SK-N-MC (cell line): ENCODE data around the gene ARHGAP22.

Experiments used
- DNase-seq: peaks from one replicate; pipeline ENCODE4 v3.0.0-alpha.2; 2011; ENCODE audit warnings: low read depth, low spot score
- H3K27ac ChIP-seq: fragments of 200-600 bp; sonication (generic); 2 replicates; pipeline ENCODE4 v1.5.1; 2016; ENCODE audit warnings: mixed run types
- H3K36me3 ChIP-seq: fragments of 200-600 bp; sonication (generic); 2 replicates; pipeline ENCODE4 v1.6.1; 2017; ENCODE audit warnings: antibody characterized with exemption, low read length, mixed read lengths; ENCODE audit not compliant: insufficient read depth
- H3K4me3 ChIP-seq: fragments of 200-600 bp; sonication (generic); 2 replicates; pipeline ENCODE4 v1.5.1; 2016
- H3K9ac ChIP-seq: fragments of 200-600 bp; sonication (generic); 2 replicates; pipeline ENCODE4 v1.8.0; 2017; ENCODE audit warnings: mixed run types, mixed read lengths; ENCODE audit not compliant: insufficient read length
- H3K9me3 ChIP-seq: fragments of 200-600 bp; sonication (generic); 2 replicates; pipeline ENCODE4 v1.6.1; 2017; ENCODE audit warnings: low read depth, mild to moderate bottlenecking, antibody characterized with exemption, low read length, moderate library complexity, mixed read lengths
- EZH2 ChIP-seq: fragments of 200-600 bp; sonication (generic); IDR thresholded peaks from one replicate; pipeline ENCODE4 v1.6.1; 2017; ENCODE audit warnings: antibody characterized with exemption
- FOXP2 ChIP-seq: optimal IDR thresholded peaks from 2 replicates; pipeline ENCODE3; 2011; ENCODE audit warnings: mild to moderate bottlenecking, moderate library complexity; ENCODE audit not compliant: insufficient read depth; ENCODE audit errors: extremely low read length, control extremely low read depth
- POLR2AphosphoS5 ChIP-seq: IDR thresholded peaks from 2 replicates; pipeline ENCODE4 v1.6.1; 2012; ENCODE audit warnings: mild to moderate bottlenecking, low read depth, low read length, borderline replicate concordance

Gene ARHGAP22

GRCh38 chr10:48523820-48524758 lies 80.8 kb downstream of the ARHGAP22 start:
- no peak overlapping the region for H3K9ac ChIP-seq
- no peak overlapping the region for H3K27ac ChIP-seq
- no peaks in the 10 kb centered on the region for H3K9me3 ChIP-seq
- no peak overlapping the region for H3K4me3 ChIP-seq
- no peaks in the 10 kb centered on the region for H3K36me3 ChIP-seq
- no peak for DNase-seq
- TF ChIP-seq POLR2AphosphoS5 (no peak), FOXP2 (no peak), EZH2 (no peak)

DNA sequence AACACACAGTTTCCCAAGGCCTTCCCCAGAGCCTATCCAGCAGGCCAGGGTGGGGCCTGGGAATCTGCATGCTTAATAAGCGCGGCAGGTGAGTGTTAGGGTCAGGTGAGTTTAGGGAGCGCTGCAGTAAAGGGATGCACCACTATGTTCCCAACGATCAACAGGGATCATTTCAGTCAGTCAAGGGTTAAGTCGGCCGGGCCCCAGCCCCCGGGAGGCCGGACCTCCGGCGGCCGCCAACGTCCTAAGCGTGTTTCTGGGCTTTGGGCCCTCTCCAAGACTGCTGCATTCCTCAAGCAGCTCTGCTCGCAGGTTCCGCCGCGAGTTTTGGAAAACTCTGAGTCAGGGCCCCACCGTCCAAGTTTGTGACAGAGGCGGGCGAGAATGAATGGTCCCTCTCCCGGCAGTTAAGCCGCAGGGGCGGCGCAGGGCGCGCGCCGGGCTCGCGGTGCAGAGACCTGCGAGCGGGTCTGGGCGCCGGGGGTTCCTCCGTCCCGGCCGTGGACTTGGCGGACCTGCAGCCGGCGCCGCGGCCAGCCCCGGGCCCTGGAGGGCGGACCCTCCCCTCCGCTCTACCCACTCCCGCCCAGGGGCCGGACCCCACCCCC lies 81.6 kb downstream of the ARHGAP22 start:
- no peak overlapping the region for H3K27ac ChIP-seq
- no peak for DNase-seq

GRCh38 chr10:48522011-48522765 lies 82.7 kb downstream of the ARHGAP22 start:
- no peaks in the 10 kb centered on the region for H3K36me3 ChIP-seq
- DNase-seq = no peak
- H3K27ac ChIP-seq = no peak overlapping the region
- H3K9ac ChIP-seq = no peak overlapping the region
- H3K9me3 ChIP-seq = no peaks in the 10 kb centered on the region
- TF ChIP-seq EZH2 = no peak
- no peak for TF ChIP-seq FOXP2
- H3K4me3 ChIP-seq = no peak overlapping the region

More for the DNA sequence above, 81.6 kb downstream of the ARHGAP22 start:
- H3K9ac ChIP-seq = no peak overlapping the region
- TF ChIP-seq EZH2 (no peak), POLR2AphosphoS5 (no peak), FOXP2 (no peak)
- no peak overlapping the region for H3K4me3 ChIP-seq
- no peaks in the 10 kb centered on the region for H3K36me3 ChIP-seq
- H3K9me3 ChIP-seq = no peaks in the 10 kb centered on the region

DNA sequence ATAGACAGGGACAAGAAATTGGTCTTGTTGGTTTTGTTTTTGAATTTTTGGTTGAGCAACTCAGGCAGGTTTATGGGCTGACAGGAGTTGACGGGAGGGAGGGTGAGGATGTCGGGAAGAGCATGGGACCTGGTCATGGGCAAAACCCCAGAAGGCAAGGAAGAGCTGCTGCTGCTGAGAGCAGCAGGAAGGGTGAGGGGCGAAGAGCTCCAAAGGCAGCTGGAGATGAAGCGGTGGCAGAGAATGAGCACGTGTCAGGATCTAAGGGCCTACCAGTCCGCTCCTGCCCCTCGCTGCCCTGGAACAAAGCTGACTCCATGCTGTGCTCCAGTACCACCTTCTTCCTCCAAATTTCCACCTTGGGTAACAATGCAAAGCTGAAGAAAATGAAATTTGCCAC lies 84.3 kb downstream of the ARHGAP22 start:
- Histone ChIP-seq H3K4me3 (no peak overlapping the region), H3K27ac (no peak overlapping the region), H3K9me3 (no peaks in the 10 kb centered on the region), H3K36me3 (no peaks in the 10 kb centered on the region), H3K9ac (no peak overlapping the region)
- no peak for DNase-seq
- no peak for TF ChIP-seq EZH2

- Histone ChIP-seq H3K4me3 (no peak overlapping the region), H3K27ac (no peak overlapping the region), H3K9ac (no peak overlapping the region), H3K9me3 (no peaks in the 10 kb centered on the region), H3K36me3 (no peaks in the 10 kb centered on the region)
- no peak for TF ChIP-seq POLR2AphosphoS5
- TF ChIP-seq FOXP2 = no peak
- no peak for TF ChIP-seq EZH2
- no peak for DNase-seq
Observed at GRCh38 chr10:48520184-48520506, 84.7 kb downstream of the ARHGAP22 start.

DNA sequence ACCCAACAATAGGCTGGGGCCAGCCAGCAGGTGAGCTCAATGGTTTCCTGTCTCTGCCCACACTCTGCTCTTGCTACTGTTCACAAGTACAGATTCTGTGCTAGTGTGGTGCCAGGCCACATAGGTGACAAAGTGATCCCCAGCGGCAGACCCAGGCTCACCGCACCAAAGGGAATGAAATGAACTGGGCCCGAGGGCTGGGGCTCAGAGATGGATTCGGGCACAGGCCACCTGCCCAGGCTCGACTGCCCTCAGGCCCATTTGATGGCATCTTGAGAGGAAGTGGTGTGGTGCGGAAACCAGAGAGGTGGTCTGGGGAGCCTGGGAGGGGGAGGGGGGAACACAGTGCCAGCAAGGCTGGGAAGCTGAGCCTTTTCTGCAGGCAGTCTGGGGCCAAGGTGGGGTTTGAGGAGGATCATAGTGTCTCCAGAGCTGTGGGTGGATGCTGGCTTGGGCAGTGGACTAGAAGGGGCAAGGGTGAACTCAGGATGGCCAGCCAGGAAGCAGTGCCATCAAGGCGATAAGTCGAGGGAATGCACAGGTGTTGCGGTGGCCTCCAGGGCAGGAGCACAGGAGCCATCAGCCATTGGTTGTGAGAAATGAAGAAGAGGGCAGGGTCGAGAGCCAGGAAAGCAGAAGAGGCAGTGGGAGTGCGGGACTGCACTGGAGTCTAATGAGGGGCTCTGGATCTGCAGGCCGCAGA lies 85.2 kb downstream of the ARHGAP22 start:
- no peak for DNase-seq
- no peak overlapping the region for H3K4me3 ChIP-seq
- no peak overlapping the region for H3K27ac ChIP-seq
- no peak overlapping the region for H3K9ac ChIP-seq
- TF ChIP-seq FOXP2 (no peak), POLR2AphosphoS5 (no peak), EZH2 (no peak)
- no peaks in the 10 kb centered on the region for H3K36me3 ChIP-seq
- H3K9me3 ChIP-seq = no peaks in the 10 kb centered on the region

GRCh38 chr10:48518986-48519385 lies 85.9 kb downstream of the ARHGAP22 start:
- Histone ChIP-seq H3K4me3 (no peak overlapping the region), H3K9me3 (no peaks in the 10 kb centered on the region), H3K36me3 (no peaks in the 10 kb centered on the region), H3K9ac (no peak overlapping the region), H3K27ac (no peak overlapping the region)
- DNase-seq = no peak
- no peak for TF ChIP-seq FOXP2

DNA sequence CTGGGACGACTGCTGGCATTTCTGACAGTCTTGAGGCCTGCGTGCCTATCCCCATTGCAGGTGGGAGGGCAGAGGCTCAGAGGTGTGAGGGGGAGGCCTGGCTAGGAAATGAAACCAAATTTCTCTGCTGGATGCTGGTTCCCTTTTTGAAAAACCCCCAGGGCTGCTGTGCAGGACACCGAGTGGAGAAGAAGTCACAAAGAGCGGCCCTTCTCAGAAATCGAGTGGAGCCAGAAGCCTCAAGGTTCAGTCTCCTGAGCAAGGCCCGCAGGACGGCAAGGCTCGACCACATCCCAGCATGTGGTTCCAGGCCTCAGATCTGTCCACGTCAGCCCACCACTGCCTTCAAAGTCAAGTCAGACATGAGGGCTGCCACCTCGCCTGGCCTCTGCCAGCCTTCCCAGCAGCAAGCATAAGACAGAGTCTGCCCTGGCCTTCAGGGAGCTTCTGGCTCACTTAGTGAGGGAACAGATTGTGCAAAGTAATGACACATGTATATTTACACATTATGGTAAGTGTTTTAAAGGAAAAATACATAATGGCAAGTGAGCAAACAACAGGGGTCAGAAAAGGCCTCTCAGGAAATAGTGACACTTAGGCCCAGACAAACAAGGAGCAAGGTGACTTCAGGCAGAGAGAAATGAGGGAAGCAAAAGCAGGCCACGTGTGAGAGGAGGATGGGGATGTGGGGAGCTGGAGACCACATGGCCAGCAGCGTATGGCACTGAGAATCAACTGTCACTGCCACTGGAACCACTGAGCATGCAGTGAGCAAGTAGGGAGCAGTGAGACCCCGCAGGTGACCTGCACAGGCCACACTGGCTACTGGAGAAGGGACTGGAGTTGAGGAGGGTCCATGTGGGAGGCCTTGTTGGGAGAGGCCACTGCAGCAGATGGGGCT lies 86.7 kb downstream of the ARHGAP22 start:
- H3K9me3 ChIP-seq = no peaks in the 10 kb centered on the region
- no peaks in the 10 kb centered on the region for H3K36me3 ChIP-seq
- H3K4me3 ChIP-seq = no peak overlapping the region
- no peak for TF ChIP-seq POLR2AphosphoS5
- TF ChIP-seq FOXP2 = no peak
- no peak for TF ChIP-seq EZH2
- no peak overlapping the region for H3K9ac ChIP-seq
- no peak overlapping the region for H3K27ac ChIP-seq
- DNase-seq = no peak
